ENCODE results near the gene GNG2.

GRCh38 chr14:51849097-51849496 is 11.3 kb upstream of the GNG2 start:
- TF ChIP-seq EZH2 (IDR thresholded peaks at IDR 0.05; ENCODE audit: borderline replicate concordance) (no peak), CTCF (IDR thresholded peaks at IDR 0.05; ENCODE audit: poor library complexity) (no peak), EZH2phosphoT487 (IDR thresholded peaks at IDR 0.05; ENCODE audit: low read depth, severe bottlenecking, unreplicated experiment) (no peak)

Data from hepatocyte (in vitro differentiated cells).